Tibial nerve (tissue), 4 donors: Measurements from ENCODE around the gene NRXN2. TPM values are rescaled to one million over a fixed set of nuclear protein-coding genes. Genes with fewer than 3 reads are reported as not detected.
A peak's percentile ranks its signal among the peaks of the same experiment; 100 is the strongest.

Experiments used
- DNase-seq, 2 donors: peaks; one replicate each; pipeline ENCODE4 v3.0.0-alpha.2; 2019; ENCODE audit warnings: low spot score in 2 of 2
- H3K27ac ChIP-seq, 4 donors: fragments of 200-600 bp; sonication (generic) in 3 of 4; one replicate each; pipeline ENCODE4 v1.5.1; 2017 to 2019; ENCODE audit warnings: mild to moderate bottlenecking in 1 of 4
- H3K27me3 ChIP-seq, 2 donors: fragments of 200-600 bp; sonication (generic) in 1 of 2; one replicate each; pipeline versions ENCODE4 v1.5.1 to v1.6.0; 2017 to 2019
- H3K36me3 ChIP-seq, 3 donors: fragments of 200-600 bp; sonication (generic); one replicate each; pipeline ENCODE4 v1.5.1; 2018 to 2019
- H3K4me1 ChIP-seq, 4 donors: fragments of 200-600 bp; sonication (generic) in 3 of 4; one replicate each; pipeline ENCODE4 v1.5.1; 2017 to 2019
- H3K4me3 ChIP-seq, 4 donors: fragments of 200-600 bp; sonication (generic) in 3 of 4; one replicate each; pipeline ENCODE4 v1.5.1; 2017 to 2019; ENCODE audit warnings: mild to moderate bottlenecking in 1 of 4, moderate library complexity in 1 of 4
- H3K9me3 ChIP-seq, 4 donors: fragments of 200-600 bp; sonication (generic) in 3 of 4; one replicate each; pipeline ENCODE4 v1.5.1; 2017 to 2019
- EP300 ChIP-seq, 2 donors: sonication (generic); formaldehyde crosslinking; IDR thresholded peaks; one replicate each; pipeline ENCODE4 v1.6.1; 2017; ENCODE audit warnings: antibody characterized with exemption in 2 of 2, mild to moderate bottlenecking in 1 of 2
- POLR2A ChIP-seq, 2 donors: fragments of 450-650 bp; IDR thresholded peaks; one replicate each; pipeline ENCODE4 v1.6.1; 2017; ENCODE audit warnings: antibody characterized with exemption in 2 of 2, mild to moderate bottlenecking in 2 of 2, moderate library complexity in 2 of 2
- WGBS, 2 donors: methylation state at CpG; one replicate each; pipeline ENCODE4 v1.1.5; 2018; 5-methylcytosine and 5-hydroxymethylcytosine counted together
- total RNA-seq, 4 donors: library from RNA; depleted of rRNA; stranded (reverse); fragments of >200 nt; gene quantifications; one replicate each; pipeline ENCODE4 v1.1.0, GENCODE V29; 2016
- TF ChIP-seq, protein P1 (sequence below), 5 experiments: fragments of 200-600 bp in 3 of 5; fragments of 450-650 bp in 2 of 5; sonication (generic) in 3 of 5; IDR thresholded peaks; one replicate each; pipeline ENCODE4 v1.5.1; 2016 to 2019; ENCODE audit warnings: antibody characterized with exemption in 5 of 5, mild to moderate bottlenecking in 3 of 5, moderate library complexity in 2 of 5

NRXN2 gene
- total RNA-seq, 4 donors from 2014 or later = 1.7 to 25.5 (median 8.7) TPM

DNA sequence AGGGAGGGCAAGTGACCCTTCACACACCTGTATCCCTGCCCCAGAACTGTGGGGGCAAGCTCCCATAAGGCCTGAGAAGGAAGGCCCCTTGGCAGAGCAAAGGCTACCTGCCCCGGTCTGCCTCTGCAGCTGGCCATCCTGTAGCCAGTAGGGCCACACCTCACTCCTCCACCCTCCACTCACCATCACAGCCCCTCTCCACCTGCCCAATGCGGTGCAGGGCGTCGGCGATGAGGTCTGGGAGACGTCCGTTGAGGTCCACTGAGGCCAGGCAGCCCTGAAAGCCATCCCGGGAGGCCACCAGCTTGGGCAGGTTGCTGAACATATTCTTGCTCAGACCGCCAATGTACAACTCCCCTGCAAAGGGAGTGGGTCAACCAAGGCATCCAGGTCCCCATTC is 74.4 kb downstream of the NRXN2 start:
- 87 to 92% methylated on average over 9 of the region's 9 CpGs for WGBS, 2 donors
- H3K4me3 ChIP-seq = no peak overlapping the region
- H3K27ac ChIP-seq = no peak overlapping the region
- no peak for DNase-seq
- peaks cover 0 to 11% of the 10 kb centered on the region in 2 donors for H3K27me3 ChIP-seq
- H3K36me3 ChIP-seq = no peaks in the 10 kb centered on the region
- peaks cover 0 to 10% (median 2%) of the 10 kb centered on the region in 4 donors for H3K4me1 ChIP-seq
- H3K9me3 ChIP-seq = no peaks in the 10 kb centered on the region
- no peak for TF ChIP-seq POLR2A (IDR thresholded peaks at IDR 0.05)
- TF ChIP-seq, protein P1, sequence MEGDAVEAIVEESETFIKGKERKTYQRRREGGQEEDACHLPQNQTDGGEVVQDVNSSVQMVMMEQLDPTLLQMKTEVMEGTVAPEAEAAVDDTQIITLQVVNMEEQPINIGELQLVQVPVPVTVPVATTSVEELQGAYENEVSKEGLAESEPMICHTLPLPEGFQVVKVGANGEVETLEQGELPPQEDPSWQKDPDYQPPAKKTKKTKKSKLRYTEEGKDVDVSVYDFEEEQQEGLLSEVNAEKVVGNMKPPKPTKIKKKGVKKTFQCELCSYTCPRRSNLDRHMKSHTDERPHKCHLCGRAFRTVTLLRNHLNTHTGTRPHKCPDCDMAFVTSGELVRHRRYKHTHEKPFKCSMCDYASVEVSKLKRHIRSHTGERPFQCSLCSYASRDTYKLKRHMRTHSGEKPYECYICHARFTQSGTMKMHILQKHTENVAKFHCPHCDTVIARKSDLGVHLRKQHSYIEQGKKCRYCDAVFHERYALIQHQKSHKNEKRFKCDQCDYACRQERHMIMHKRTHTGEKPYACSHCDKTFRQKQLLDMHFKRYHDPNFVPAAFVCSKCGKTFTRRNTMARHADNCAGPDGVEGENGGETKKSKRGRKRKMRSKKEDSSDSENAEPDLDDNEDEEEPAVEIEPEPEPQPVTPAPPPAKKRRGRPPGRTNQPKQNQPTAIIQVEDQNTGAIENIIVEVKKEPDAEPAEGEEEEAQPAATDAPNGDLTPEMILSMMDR (IDR thresholded peaks at IDR 0.05) = no peak
- TF ChIP-seq EP300 (IDR thresholded peaks at IDR 0.05) = no peak

DNA sequence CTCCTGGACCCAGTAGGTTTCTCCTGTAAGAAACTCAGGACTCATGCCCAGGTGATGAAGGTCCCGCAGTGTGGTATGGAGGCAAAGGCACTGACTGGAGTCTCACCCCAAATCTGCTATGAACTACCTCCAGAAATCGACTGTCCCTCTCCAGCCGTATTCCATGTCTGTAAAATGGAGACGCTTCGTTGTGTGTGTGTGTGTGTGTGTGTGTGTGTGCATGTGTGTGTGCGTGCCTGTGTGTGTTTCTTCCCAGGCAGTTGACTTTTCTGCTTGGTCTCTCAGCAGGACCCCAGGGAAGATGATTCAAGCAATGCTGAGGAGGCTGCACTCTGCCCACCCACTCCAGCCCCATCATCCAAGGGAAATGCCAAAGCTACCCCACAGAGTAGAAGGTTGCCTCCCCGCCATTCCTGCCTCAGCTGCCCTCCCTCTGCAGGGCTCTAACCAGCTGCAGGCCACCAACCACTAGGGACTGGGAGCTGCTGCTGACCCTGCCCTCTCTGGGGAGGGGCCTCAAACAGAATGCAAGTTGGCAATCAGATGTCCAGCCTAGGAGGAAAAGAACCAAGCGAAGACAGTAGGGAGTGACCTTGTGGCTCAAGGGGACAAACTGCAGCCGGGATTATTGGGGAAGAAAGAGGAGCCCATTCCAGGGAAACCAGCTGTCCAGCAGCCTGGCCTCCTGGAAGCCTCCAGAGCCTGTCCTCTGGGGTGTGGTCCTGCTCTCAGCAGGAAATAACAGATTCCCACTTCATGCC is 75.8 kb downstream of the NRXN2 start:
- Histone ChIP-seq H3K4me1 (peaks cover 0 to 16% (median 3%) of the 10 kb centered on the region in 4 donors), H3K27me3 (peaks cover 0 to 25% of the 10 kb centered on the region in 2 donors), H3K36me3 (no peaks in the 10 kb centered on the region), H3K9me3 (no peaks in the 10 kb centered on the region), H3K27ac (no peak overlapping the region), H3K4me3 (no peak overlapping the region)
- no peak for DNase-seq
- TF ChIP-seq POLR2A (IDR thresholded peaks at IDR 0.05) (no peak), EP300 (IDR thresholded peaks at IDR 0.05) (no peak)
- TF ChIP-seq, protein P1 (IDR thresholded peaks at IDR 0.05) = no peak
- 68 to 74% methylated on average over 9 of the region's 9 CpGs for WGBS, 2 donors

DNA sequence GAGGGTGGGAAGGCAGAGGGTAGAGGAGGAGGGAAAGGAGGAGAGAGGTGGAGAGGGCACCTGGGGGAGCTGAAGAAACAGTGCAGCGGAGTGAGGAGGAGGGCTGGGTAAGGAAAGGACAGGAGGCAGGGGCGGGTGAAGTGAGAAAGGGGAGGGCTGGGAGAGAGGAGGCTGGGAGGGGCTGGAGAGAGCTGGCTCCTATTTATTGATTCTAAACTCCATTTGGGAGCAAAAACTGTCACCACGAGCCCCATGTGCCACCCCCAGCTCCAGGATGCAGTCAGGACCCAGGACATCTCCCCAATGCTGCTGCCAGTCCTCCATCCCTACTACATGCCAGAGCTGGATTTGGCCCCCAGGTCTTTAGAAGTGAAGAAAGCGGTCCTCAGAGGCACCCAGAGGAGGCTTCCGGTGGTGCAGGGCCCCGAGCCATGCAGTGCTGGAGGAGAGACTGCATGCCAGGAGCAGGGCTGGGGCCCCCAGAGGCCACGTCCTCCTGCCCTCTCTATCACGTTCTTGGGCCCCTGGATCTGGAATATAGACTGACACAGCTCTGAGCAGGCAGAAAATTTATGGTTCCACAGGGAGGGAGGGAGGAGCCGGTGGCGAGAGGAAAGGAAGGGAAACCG is 78.2 kb downstream of the NRXN2 start:
- TF ChIP-seq, protein P1 (IDR thresholded peaks at IDR 0.05) = peak in 2 of 5 experiments; percentile 12 to 18
- no peak for TF ChIP-seq POLR2A (IDR thresholded peaks at IDR 0.05)
- H3K27me3 ChIP-seq = peaks cover 0 to 49% of the 10 kb centered on the region in 2 donors
- H3K9me3 ChIP-seq = no peaks in the 10 kb centered on the region
- no peak overlapping the region for H3K27ac ChIP-seq
- H3K4me1 ChIP-seq = peaks cover 0 to 18% (median 3%) of the 10 kb centered on the region in 4 donors
- H3K36me3 ChIP-seq = no peaks in the 10 kb centered on the region
- no peak for DNase-seq
- WGBS, 2 donors = 27 to 29% methylated on average over 11 of the region's 11 CpGs
- no peak overlapping the region for H3K4me3 ChIP-seq

DNA sequence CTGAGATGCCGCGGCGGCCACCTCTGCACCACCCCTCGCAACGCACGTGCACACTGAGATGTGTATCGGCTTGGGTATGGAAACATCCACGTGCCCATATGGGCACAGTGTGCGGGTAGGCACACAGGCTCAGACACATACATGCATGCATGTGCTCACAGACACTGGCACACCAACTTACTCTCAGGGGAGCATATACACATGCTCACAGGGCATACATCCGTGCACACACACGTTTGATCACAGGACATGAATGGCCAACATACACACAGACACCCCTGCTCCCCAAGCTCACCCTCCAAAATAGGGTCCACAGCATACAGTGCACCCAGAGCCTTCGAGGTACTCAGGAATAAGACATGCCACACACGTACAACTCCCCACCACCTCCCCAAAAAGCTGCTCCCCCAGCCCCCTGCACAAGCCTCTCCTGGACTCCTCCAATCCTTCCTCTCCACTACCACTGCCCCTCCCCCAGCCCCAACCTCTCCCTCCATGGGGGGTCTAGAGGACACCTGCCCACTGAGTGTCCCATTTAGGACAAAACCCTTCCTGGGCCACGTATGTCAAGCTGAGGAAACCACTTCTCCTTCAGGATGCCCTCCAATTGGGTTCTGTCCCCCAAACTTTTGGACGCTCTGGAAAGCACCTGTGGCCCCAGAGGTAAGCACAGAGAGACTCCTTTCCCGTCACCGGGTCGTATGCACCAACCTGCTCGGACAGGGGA is 78.9 kb downstream of the NRXN2 start:
- Histone ChIP-seq H3K4me3 (peak overlapping the region in 1 of 4 donors; percentile 36), H3K4me1 (peaks cover 0 to 18% (median 3%) of the 10 kb centered on the region in 4 donors), H3K27ac (no peak overlapping the region), H3K36me3 (no peaks in the 10 kb centered on the region), H3K27me3 (peaks cover 0 to 56% of the 10 kb centered on the region in 2 donors), H3K9me3 (no peaks in the 10 kb centered on the region)
- TF ChIP-seq POLR2A (IDR thresholded peaks at IDR 0.05) = no peak
- TF ChIP-seq EP300 (IDR thresholded peaks at IDR 0.05) = no peak
- TF ChIP-seq, protein P1 (IDR thresholded peaks at IDR 0.05) = no peak
- WGBS, 2 donors = 12 to 18% methylated on average over 17 to 19 of the region's 19 CpGs
- no peak for DNase-seq
